AG20443 (cell line): Measurements from ENCODE around the gene ROR1.

ENCODE experiments used
- DNase-seq: peaks from one replicate; pipeline ENCODE4 v3.0.0; 2012; ENCODE audit warnings: low spot score, mixed read lengths

ROR1 gene

GRCh38 chr1:63773815-63774616, at the start of gene ROR1:
Gene ROR1, plus strand, starts transcription at chr1:63774017.
- peak; percentile 94 for DNase-seq

GRCh38 chr1:63724375-63724899, 49.4 kb upstream of the ROR1 start:
- DNase-seq: no peak

- DNase-seq: no peak
These were observed 45.1 kb upstream of the ROR1 start for GRCh38 chr1:63728611-63729226.

GRCh38 chr1:63729227-63729620, 44.6 kb upstream of the ROR1 start:
- no peak for DNase-seq

GRCh38 chr1:63730211-63730610, 43.6 kb upstream of the ROR1 start:
- no peak for DNase-seq

- peak; percentile 84 for DNase-seq
These were observed 42.4 kb upstream of the ROR1 start for GRCh38 chr1:63731117-63732043.

- DNase-seq: peak; percentile 38
These were observed 41.2 kb upstream of the ROR1 start for GRCh38 chr1:63732666-63733065.

- DNase-seq: no peak
These were observed 35.0 kb upstream of the ROR1 start for GRCh38 chr1:63738772-63739171.

GRCh38 chr1:63739452-63739851, 34.4 kb upstream of the ROR1 start:
- no peak for DNase-seq

GRCh38 chr1:63740432-63740831, 33.4 kb upstream of the ROR1 start:
- DNase-seq: no peak

GRCh38 chr1:63742526-63742925, 31.3 kb upstream of the ROR1 start:
- DNase-seq: no peak

GRCh38 chr1:63743781-63744180, 30.0 kb upstream of the ROR1 start:
- DNase-seq: no peak

- peak; percentile 36 for DNase-seq
These were observed 27.5 kb upstream of the ROR1 start for GRCh38 chr1:63746129-63746864.

GRCh38 chr1:63747445-63747844, 26.4 kb upstream of the ROR1 start:
- DNase-seq: no peak

GRCh38 chr1:63748046-63748580, 25.7 kb upstream of the ROR1 start:
- DNase-seq: no peak

- no peak for DNase-seq
These were observed 25.2 kb upstream of the ROR1 start for GRCh38 chr1:63748641-63749040.

- DNase-seq: no peak
These were observed 23.1 kb upstream of the ROR1 start for GRCh38 chr1:63750721-63751120.

- DNase-seq: no peak
These were observed 21.6 kb upstream of the ROR1 start for GRCh38 chr1:63752176-63752575.

GRCh38 chr1:63753591-63753990, 20.2 kb upstream of the ROR1 start:
- no peak for DNase-seq

GRCh38 chr1:63756839-63757238, 17.0 kb upstream of the ROR1 start:
- no peak for DNase-seq

GRCh38 chr1:63757334-63757733, 16.5 kb upstream of the ROR1 start:
- no peak for DNase-seq
